H1 (cell line): ENCODE data around the gene PRCP. TPM values are rescaled to one million over a fixed set of nuclear protein-coding genes. Genes with fewer than 3 reads are reported as not detected.

Source experiments
- CTCF ChIA-PET: fragments of 300-600 bp; sonication (Branson Sonifier 250); formaldehyde crosslinking; loops from one replicate; lab custom pipeline; 2021; ENCODE audit not compliant: partially characterized antibody; lab: Charles Lee
- POLR2A ChIA-PET: fragments of 300-600 bp; sonication (Branson Sonifier 250); formaldehyde crosslinking; loops from one replicate; lab custom pipeline; 2021; ENCODE audit warnings: inconsistent platforms; ENCODE audit not compliant: partially characterized antibody; lab: Charles Lee
- DNase-seq, 2 experiments: peaks; one replicate each; pipeline versions ENCODE4 v3.0.0 to v3.0.0-alpha.2; 2010 to 2022; ENCODE audit warnings: low spot score in 2 of 2, low read depth in 1 of 2, mixed read lengths in 1 of 2
- FAIRE-seq: peaks from 2 replicates; lab custom pipeline; 2011; peaks lifted over from hg19 to GRCh38; lab: Jason Lieb, UNC
- H2AFZ ChIP-seq: 2 replicates; pipeline ENCODE4 v1.8.1; 2012; ENCODE audit warnings: low read length, inconsistent platforms
- H2AK5ac ChIP-seq: 2 replicates; pipeline ENCODE4 v1.6.1; 2013; ENCODE audit warnings: low read depth, low read length
- H2BK120ac ChIP-seq: replicated peaks from 2 replicates; pipeline ENCODE3; 2013; ENCODE audit warnings: low read depth, low read length, inconsistent platforms
- H2BK12ac ChIP-seq: 2 replicates; pipeline ENCODE4 v1.6.1; 2013; ENCODE audit warnings: low read depth, low read length
- H2BK15ac ChIP-seq: 2 replicates; pipeline ENCODE4 v1.6.1; 2013; ENCODE audit warnings: low read length
- H2BK20ac ChIP-seq: 2 replicates; pipeline ENCODE4 v1.6.1; 2013; ENCODE audit warnings: low read length
- H2BK5ac ChIP-seq: 2 replicates; pipeline ENCODE4 v1.6.1; 2013; ENCODE audit warnings: low read depth, low read length
- H3K14ac ChIP-seq: 2 replicates; pipeline ENCODE4 v1.6.1; 2013; ENCODE audit warnings: inconsistent platforms; ENCODE audit not compliant: insufficient read length
- H3K18ac ChIP-seq: 2 replicates; pipeline ENCODE4 v1.6.1; 2013; ENCODE audit warnings: low read length; ENCODE audit errors: extremely low read depth
- H3K23ac ChIP-seq: 2 replicates; pipeline ENCODE4 v1.6.1; 2013; ENCODE audit warnings: inconsistent platforms; ENCODE audit not compliant: insufficient read length
- H3K23me2 ChIP-seq: 2 replicates; pipeline ENCODE4 v1.6.1; 2013; ENCODE audit warnings: low read depth, low read length
- H3K27ac ChIP-seq: 2 replicates; pipeline ENCODE4 v1.6.1; 2011; ENCODE audit warnings: low read depth, low read length, inconsistent platforms
- H3K27me3 ChIP-seq, 4 experiments: replicated peaks in 1 of 4; 1 replicate in 1 of 4; 2 replicates in 3 of 4; pipeline versions ENCODE4 v1.6.1 to v1.8.1; 2011 to 2013; ENCODE audit warnings: low read length in 3 of 4, mild to moderate bottlenecking in 3 of 4, inconsistent platforms in 2 of 4, mixed read lengths in 2 of 4, moderate library complexity in 1 of 4; ENCODE audit not compliant: control insufficient read depth in 3 of 4, insufficient read depth in 3 of 4; ENCODE audit errors: extremely low read depth in 1 of 4
- H3K36me3 ChIP-seq, 4 experiments: 2 replicates each; pipeline versions ENCODE4 v1.6.1 to v1.8.1; 2011 to 2013; ENCODE audit warnings: mild to moderate bottlenecking in 4 of 4, low read length in 3 of 4, moderate library complexity in 2 of 4, control low read depth in 1 of 4, inconsistent platforms in 1 of 4; ENCODE audit not compliant: insufficient read depth in 4 of 4, control insufficient read depth in 2 of 4
- H3K4ac ChIP-seq: replicated peaks from 2 replicates; pipeline ENCODE3; 2013; ENCODE audit warnings: low read length, low read depth, mixed read lengths, inconsistent platforms; ENCODE audit not compliant: insufficient read length
- H3K4me1 ChIP-seq, 4 experiments: replicated peaks in 1 of 4; 1 replicate in 1 of 4; 2 replicates in 3 of 4; pipeline versions ENCODE4 v1.6.1 to v1.8.1; 2011 to 2013; ENCODE audit warnings: low read length in 3 of 4, inconsistent platforms in 2 of 4, mixed read lengths in 1 of 4; ENCODE audit not compliant: insufficient read depth in 4 of 4, control insufficient read depth in 3 of 4
- H3K4me2 ChIP-seq, 2 experiments: 2 replicates each; pipeline versions ENCODE4 v1.6.1 to v1.8.1; 2011 to 2013; ENCODE audit warnings: low read depth in 2 of 2, low read length in 2 of 2, control low read depth in 1 of 2, inconsistent platforms in 1 of 2, mild to moderate bottlenecking in 1 of 2; ENCODE audit not compliant: insufficient read depth in 1 of 2
- H3K4me3 ChIP-seq, 4 experiments: fragments of 200-600, 300-600 bp in 1 of 4; sonication (generic), shearing (Covaris generic), sonication (Bioruptor Twin) in 1 of 4; 2 replicates each; pipeline versions ENCODE4 v1.5.1 to v1.8.1; 2011 to 2016; ENCODE audit warnings: low read length in 4 of 4, low read depth in 3 of 4, control low read depth in 2 of 4, inconsistent platforms in 2 of 4, mild to moderate bottlenecking in 2 of 4, mixed read lengths in 1 of 4, moderate library complexity in 1 of 4; ENCODE audit not compliant: insufficient read depth in 2 of 4; ENCODE audit errors: extremely low read depth in 1 of 4
- H3K56ac ChIP-seq: replicated peaks from 2 replicates; pipeline ENCODE3; 2013; ENCODE audit warnings: low read depth, mild to moderate bottlenecking, mixed read lengths, low read length, inconsistent platforms; ENCODE audit not compliant: insufficient read length
- H3K79me1 ChIP-seq: 2 replicates; pipeline ENCODE4 v1.6.1; 2013; ENCODE audit warnings: low read depth, low read length, control low read depth
- H3K79me2 ChIP-seq, 2 experiments: 2 replicates each; pipeline versions ENCODE4 v1.6.1 to v1.8.1; 2012 to 2013; ENCODE audit warnings: low read length in 2 of 2, mild to moderate bottlenecking in 2 of 2, inconsistent platforms in 1 of 2; ENCODE audit not compliant: insufficient read depth in 2 of 2, control insufficient read depth in 1 of 2
- H3K9ac ChIP-seq, 4 experiments: replicated peaks in 1 of 4; 1 replicate in 1 of 4; 2 replicates in 3 of 4; pipeline versions ENCODE4 v1.6.1 to v1.8.1; 2011 to 2013; ENCODE audit warnings: low read depth in 3 of 4, low read length in 3 of 4, control low read depth in 2 of 4, mild to moderate bottlenecking in 2 of 4, moderate library complexity in 2 of 4, inconsistent platforms in 1 of 4; ENCODE audit errors: extremely low read depth in 1 of 4
- H3K9me3 ChIP-seq, 2 experiments: 2 replicates each; pipeline versions ENCODE4 v1.6.1 to v1.8.1; 2012 to 2013; ENCODE audit warnings: mild to moderate bottlenecking in 2 of 2, moderate library complexity in 2 of 2, control low read depth in 1 of 2, inconsistent platforms in 1 of 2, low read depth in 1 of 2, low read length in 1 of 2, mixed read lengths in 1 of 2; ENCODE audit not compliant: insufficient read depth in 2 of 2
- H4K20me1 ChIP-seq, 2 experiments: replicated peaks in 1 of 2; 2 replicates each; pipeline versions ENCODE3 to v1.8.1; 2011 to 2013; ENCODE audit warnings: inconsistent platforms in 2 of 2, low read length in 2 of 2, mild to moderate bottlenecking in 1 of 2; ENCODE audit not compliant: insufficient read depth in 2 of 2, control insufficient read depth in 1 of 2
- H4K5ac ChIP-seq: 2 replicates; pipeline ENCODE4 v1.6.1; 2013; ENCODE audit warnings: low read length, low read depth, mixed read lengths, inconsistent platforms; ENCODE audit not compliant: insufficient read length
- H4K8ac ChIP-seq: 2 replicates; pipeline ENCODE4 v1.8.0; 2013; ENCODE audit warnings: mild to moderate bottlenecking, moderate library complexity, low read length, inconsistent platforms; ENCODE audit not compliant: insufficient read depth; ENCODE audit errors: extremely low read depth
- H4K91ac ChIP-seq: replicated peaks from 2 replicates; pipeline ENCODE3; 2013; ENCODE audit warnings: low read length, mixed read lengths, inconsistent platforms; ENCODE audit not compliant: insufficient read length
- ASH2L ChIP-seq: fragments of 200-600, 300-600 bp; sonication (generic); IDR thresholded peaks from one replicate; pipeline ENCODE4 v1.7.1; 2017; ENCODE audit warnings: low read length
- CBX5 ChIP-seq: fragments of 300-800, 300-1000 bp; sonication (generic); IDR thresholded peaks from 2 replicates; pipeline ENCODE4 v1.7.1; 2016; ENCODE audit warnings: antibody characterized with exemption, low read length, low read depth
- EGR1 ChIP-seq: IDR thresholded peaks from 2 replicates; pipeline ENCODE4 v1.6.1; 2011; ENCODE audit warnings: low read depth, low read length, borderline replicate concordance
- JUND ChIP-seq: IDR thresholded peaks from 2 replicates; pipeline ENCODE4 v1.6.1; 2011; ENCODE audit warnings: mild to moderate bottlenecking, improper control_type of control experiment, low read length
- RBBP5 ChIP-seq: IDR thresholded peaks from 2 replicates; pipeline ENCODE4 v1.7.1; 2012; ENCODE audit warnings: low read depth, mild to moderate bottlenecking, inconsistent platforms, low read length, moderate library complexity, borderline replicate concordance
- SIX5 ChIP-seq: IDR thresholded peaks from 2 replicates; pipeline ENCODE4 v1.6.1; 2011; ENCODE audit warnings: mild to moderate bottlenecking, low read depth, low read length
- TCF12 ChIP-seq: IDR thresholded peaks from 2 replicates; pipeline ENCODE4 v1.6.1; 2011; ENCODE audit warnings: low read depth, mild to moderate bottlenecking, low read length
- polyA plus RNA-seq, 7 experiments: library from polyadenylated mRNA; depleted of rRNA in 3 of 7; stranded (reverse) in 5 of 7; unstranded in 2 of 7; fragments of >200 nt in 5 of 7; fragments of 200-250 nt in 2 of 7; gene quantifications; 1 replicate in 5 of 7; 2 replicates in 1 of 7; 4 replicates in 1 of 7; pipeline versions ENCODE4 v1.2.1 to v1.2.3, GENCODE V29; 2011 to 2013; ENCODE audit warnings: missing spikeins in 2 of 7, mixed read lengths in 2 of 7
- total RNA-seq: library from RNA; stranded (reverse); fragmentation: NEBNext Ultra II Directional; extraction: Animal tissue kit (Norgen Biotek cat#: 25700); gene quantifications from 2 replicates; pipeline ENCODE4 v1.2.1, GENCODE V29; 2021

The PRCP gene
- total and polyA plus RNA-seq, 2 of the 8 experiments (the other 6 are each of a cell fraction or from before 2014, with no cell fraction given): 63.8 to 84.4 TPM

GRCh38 chr11:82826526-82826925 is 73.7 kb downstream of the PRCP start:
- no peak for FAIRE-seq
- Histone ChIP-seq H3K4me1 (no peaks in the 10 kb centered on the region), H3K23me2 (no peaks in the 10 kb centered on the region), H4K8ac (no peak overlapping the region), H2BK12ac (no peak overlapping the region), H2AFZ (no peak overlapping the region), H3K9me3 (no peaks in the 10 kb centered on the region), H2BK15ac (no peak overlapping the region), H4K91ac (no peak overlapping the region)
- ChIA-PET POLR2A (no interaction called here), CTCF (interaction anchor here (0.8 to 1.1 kb wide), 4 partner anchors 8 to 131 kb away, joined by 3 to 4 read pairs (median 4); no protein-coding TSS in a partner anchor)
- TF ChIP-seq SIX5: no peak
- TF ChIP-seq JUND: no peak
- no peak for TF ChIP-seq EGR1
- no peak for TF ChIP-seq RBBP5
- no peak for TF ChIP-seq TCF12
- TF ChIP-seq CBX5: no peak
- TF ChIP-seq ASH2L: no peak
- TF ChIP-seq, all 59 proteins: peak for 0
- Histone ChIP-seq H3K14ac (no peak overlapping the region), H2BK120ac (no peak overlapping the region), H3K79me2 (no peaks in the 10 kb centered on the region), H3K9ac (no peak overlapping the region), H3K4me3 (no peak overlapping the region), H2BK5ac (no peak overlapping the region), H3K18ac (no peak overlapping the region), H3K79me1 (no peaks in the 10 kb centered on the region), H3K4ac (no peak overlapping the region), H3K56ac (no peak overlapping the region), H3K27ac (no peak overlapping the region), H3K27me3 (peaks cover 0 to 1% (median 0%) of the 10 kb centered on the region in 4 experiments; a peak in 1 of 7 replicates), H3K23ac (no peak overlapping the region), H3K36me3 (peaks cover 0 to 5% (median 0%) of the 10 kb centered on the region in 4 experiments; a peak in 1 of 8 replicates), H2BK20ac (no peak overlapping the region), H2AK5ac (no peak overlapping the region), H3K4me2 (no peak overlapping the region), H4K5ac (no peak overlapping the region), H4K20me1 (no peaks in the 10 kb centered on the region)
- no peak for DNase-seq
